Activated T-cell treated with anti-CD3 and anti-CD28 coated beads, Interleukin-2, amount 50 U/mL, for 4 hours (primary cell): Measurements from ENCODE around the gene SLC43A2. TPM values are rescaled to one million over a fixed set of nuclear protein-coding genes. Genes with fewer than 3 reads are reported as not detected.
"Not testable (repeated sequence)": the region's sequence is repeated elsewhere in the genome, so short reads cannot be mapped to it uniquely, and the experiment has no call there.

Experiments used
- ATAC-seq, 2 donors: fragments of 200-7000 bp; cut with Tn5 transposase; one replicate each; pipeline ENCODE4 v1.10.0; 2021
- DNase-seq: peaks from one replicate; pipeline ENCODE4 v3.0.0-alpha.2; 2020
- H3K27me3 Mint-ChIP-seq: one replicate; pipeline ENCODE4 v1.8.0; 2021; ENCODE audit warnings: low read depth, mixed read lengths
- H3K36me3 Mint-ChIP-seq: one replicate; pipeline ENCODE4 v1.8.0; 2022; ENCODE audit warnings: mixed read lengths; ENCODE audit not compliant: insufficient read depth
- H3K4me1 Mint-ChIP-seq: one replicate; pipeline ENCODE4 v1.8.0; 2021; ENCODE audit warnings: low read depth, mixed read lengths
- H3K4me3 Mint-ChIP-seq: one replicate; pipeline ENCODE4 v1.8.0; 2021; ENCODE audit warnings: mild to moderate bottlenecking, moderate library complexity, mixed read lengths
- H3K9me3 Mint-ChIP-seq: one replicate; pipeline ENCODE4 v1.8.0; 2021; ENCODE audit warnings: mixed read lengths
- total RNA-seq, 3 donors: library from RNA; stranded (reverse); gene quantifications; one replicate each; pipeline ENCODE4 v1.2.1, GENCODE V29; 2021

Gene SLC43A2
- total RNA-seq, 3 donors from 2014 or later, result 4.1 to 9.4 (median 5.0) TPM

GRCh38 chr17:1576500-1576899, 52.1 kb downstream of the SLC43A2 start:
- no peak for DNase-seq
- no peak for ATAC-seq
- no peaks in the 10 kb centered on the region for H3K36me3 Mint-ChIP-seq
- no peaks in the 10 kb centered on the region for H3K9me3 Mint-ChIP-seq
- H3K4me1 Mint-ChIP-seq, result peaks cover 3% of the 10 kb centered on the region
- no peaks in the 10 kb centered on the region for H3K27me3 Mint-ChIP-seq
- no peak overlapping the region for H3K4me3 Mint-ChIP-seq

- H3K4me1 Mint-ChIP-seq, result peaks cover 3% of the 10 kb centered on the region
- DNase-seq, result no peak
- H3K27me3 Mint-ChIP-seq, result no peaks in the 10 kb centered on the region
- no peaks in the 10 kb centered on the region for H3K36me3 Mint-ChIP-seq
- ATAC-seq, result no peak
- no peaks in the 10 kb centered on the region for H3K9me3 Mint-ChIP-seq
- H3K4me3 Mint-ChIP-seq, result no peak overlapping the region
Observed at GRCh38 chr17:1574697-1575471, 53.8 kb downstream of the SLC43A2 start.

GRCh38 chr17:1573932-1574696, 54.5 kb downstream of the SLC43A2 start:
- no peaks in the 10 kb centered on the region for H3K27me3 Mint-ChIP-seq
- DNase-seq (peak; percentile 50), ATAC-seq (peak; percentile 53 to 56)
- H3K36me3 Mint-ChIP-seq, result no peaks in the 10 kb centered on the region
- no peak overlapping the region for H3K4me3 Mint-ChIP-seq
- H3K4me1 Mint-ChIP-seq, result peaks cover 3% of the 10 kb centered on the region
- H3K9me3 Mint-ChIP-seq, result no peaks in the 10 kb centered on the region

GRCh38 chr17:1572646-1573045, 56.0 kb downstream of the SLC43A2 start:
- H3K4me3 Mint-ChIP-seq, H3K4me1 Mint-ChIP-seq, H3K27me3 Mint-ChIP-seq, ATAC-seq, H3K36me3 Mint-ChIP-seq, DNase-seq, H3K9me3 Mint-ChIP-seq: not testable (repeated sequence)

GRCh38 chr17:1571341-1571704, 57.3 kb downstream of the SLC43A2 start:
- H3K9me3 Mint-ChIP-seq, result no peaks in the 10 kb centered on the region
- H3K36me3 Mint-ChIP-seq, result no peaks in the 10 kb centered on the region
- peaks cover 14% of the 10 kb centered on the region for H3K4me1 Mint-ChIP-seq
- no peak overlapping the region for H3K4me3 Mint-ChIP-seq
- no peak for DNase-seq
- ATAC-seq, result no peak
- H3K27me3 Mint-ChIP-seq, result no peaks in the 10 kb centered on the region

- DNase-seq, result no peak
- peaks cover 18% of the 10 kb centered on the region for H3K4me1 Mint-ChIP-seq
- no peaks in the 10 kb centered on the region for H3K36me3 Mint-ChIP-seq
- no peaks in the 10 kb centered on the region for H3K9me3 Mint-ChIP-seq
- H3K27me3 Mint-ChIP-seq, result no peaks in the 10 kb centered on the region
- ATAC-seq, result no peak
- H3K4me3 Mint-ChIP-seq, result no peak overlapping the region
Observed at GRCh38 chr17:1568950-1569810, 59.5 kb downstream of the SLC43A2 start.

GRCh38 chr17:1566505-1567199, 62.0 kb downstream of the SLC43A2 start:
- Mint-ChIP-seq H3K27me3 (no peaks in the 10 kb centered on the region), H3K4me1 (peaks cover 24% of the 10 kb centered on the region), H3K36me3 (no peaks in the 10 kb centered on the region), H3K9me3 (no peaks in the 10 kb centered on the region), H3K4me3 (peak overlapping the region; percentile 69)
- ATAC-seq (peak; percentile 31 to 48), DNase-seq (no peak)

GRCh38 chr17:1565877-1566276, 62.8 kb downstream of the SLC43A2 start:
- Mint-ChIP-seq H3K9me3 (no peaks in the 10 kb centered on the region), H3K27me3 (no peaks in the 10 kb centered on the region), H3K4me1 (peaks cover 32% of the 10 kb centered on the region), H3K36me3 (no peaks in the 10 kb centered on the region), H3K4me3 (no peak overlapping the region)
- ATAC-seq (no peak), DNase-seq (no peak)

- peaks cover 44% of the 10 kb centered on the region for H3K4me1 Mint-ChIP-seq
- H3K36me3 Mint-ChIP-seq, result no peaks in the 10 kb centered on the region
- H3K9me3 Mint-ChIP-seq, result no peaks in the 10 kb centered on the region
Observed at GRCh38 chr17:1563786-1564613, 64.6 kb downstream of the SLC43A2 start.

GRCh38 chr17:1563471-1563785, 65.2 kb downstream of the SLC43A2 start:
- H3K27me3 Mint-ChIP-seq, DNase-seq, H3K9me3 Mint-ChIP-seq, ATAC-seq, H3K36me3 Mint-ChIP-seq: not testable (repeated sequence)
- peaks cover 45% of the 10 kb centered on the region for H3K4me1 Mint-ChIP-seq
- H3K4me3 Mint-ChIP-seq, result peak overlapping the region; percentile 62

More at GRCh38 chr17:1563786-1564613, 64.6 kb downstream of the SLC43A2 start:
- no peak for ATAC-seq
- Mint-ChIP-seq H3K27me3 (no peaks in the 10 kb centered on the region), H3K4me3 (peak overlapping the region; percentile 62)
- DNase-seq, result no peak

- Mint-ChIP-seq H3K27me3 (no peaks in the 10 kb centered on the region), H3K4me1 (peaks cover 37% of the 10 kb centered on the region), H3K36me3 (peaks cover 2% of the 10 kb centered on the region), H3K9me3 (no peaks in the 10 kb centered on the region), H3K4me3 (peak overlapping the region; percentile 85)
- ATAC-seq (peak; percentile 47 to 49), DNase-seq (peak; percentile 8)
Observed at GRCh38 chr17:1562176-1562643, 66.4 kb downstream of the SLC43A2 start.

GRCh38 chr17:1561420-1562175, 67.0 kb downstream of the SLC43A2 start:
- H3K9me3 Mint-ChIP-seq, result no peaks in the 10 kb centered on the region
- DNase-seq (peak; percentile 30), ATAC-seq (peak; percentile 44 to 50)
- H3K4me3 Mint-ChIP-seq, result peak overlapping the region; percentile 85
- peaks cover 5% of the 10 kb centered on the region for H3K36me3 Mint-ChIP-seq
- H3K4me1 Mint-ChIP-seq, result peaks cover 34% of the 10 kb centered on the region
- no peaks in the 10 kb centered on the region for H3K27me3 Mint-ChIP-seq
